IMR-90 (cell line): ENCODE measurements around the gene MYO3B. TPM values are rescaled to one million over a fixed set of nuclear protein-coding genes. Genes with fewer than 3 reads are reported as not detected.

ENCODE experiments used
- ATAC-seq: fragments of 200-7000 bp; cut with Tn5 transposase; 2 replicates; pipeline ENCODE4 v1.9.1; 2020; ENCODE audit warnings: low read depth, mild to moderate bottlenecking, moderate library complexity
- BruUV-seq: library from RNA; stranded (reverse); fragments of 400-500 nt; replicated peaks from 2 replicates; lab custom pipeline; 2021; lab: Mats Ljungman, UMichigan
- CTCF ChIA-PET: fragments of 300-600 bp; formaldehyde crosslinking; extraction: SDS; loops from one replicate; lab custom pipeline; 2021; ENCODE audit warnings: antibody characterized with exemption; lab: Yijun Ruan, JAX
- POLR2A ChIA-PET: fragments of 300-600 bp; sonication (Branson Sonifier 250); formaldehyde crosslinking; loops from one replicate; lab custom pipeline; 2022; ENCODE audit warnings: antibody characterized with exemption; ENCODE audit not compliant: unreplicated experiment; lab: Charles Lee
- DNase-seq: peaks from one replicate; pipeline ENCODE4 v3.0.0; 2013
- H2AFZ ChIP-seq: replicated peaks from 2 replicates; pipeline ENCODE3; 2013; ENCODE audit warnings: low read length, mild to moderate bottlenecking; ENCODE audit not compliant: poor library complexity
- H2AK5ac ChIP-seq: 2 replicates; pipeline ENCODE4 v1.6.1; 2013; ENCODE audit warnings: low read depth, low read length, inconsistent platforms
- H2AK9ac ChIP-seq: replicated peaks from 2 replicates; pipeline ENCODE3; 2013; ENCODE audit warnings: mild to moderate bottlenecking, low read depth, low read length, moderate library complexity; ENCODE audit not compliant: poor library complexity
- H2BK120ac ChIP-seq: 2 replicates; pipeline ENCODE4 v1.6.1; 2013; ENCODE audit warnings: low read depth, low read length, inconsistent platforms
- H2BK15ac ChIP-seq: 3 replicates; pipeline ENCODE4 v1.6.1; 2013; ENCODE audit warnings: low read depth, low read length, inconsistent platforms
- H2BK20ac ChIP-seq: 2 replicates; pipeline ENCODE4 v1.6.1; 2013; ENCODE audit warnings: low read depth, mild to moderate bottlenecking, inconsistent platforms, low read length, moderate library complexity
- H2BK5ac ChIP-seq: 2 replicates; pipeline ENCODE4 v1.6.1; 2013; ENCODE audit warnings: mild to moderate bottlenecking, low read depth, low read length, inconsistent platforms; ENCODE audit not compliant: poor library complexity, severe bottlenecking
- H3K14ac ChIP-seq: replicated peaks from 2 replicates; pipeline ENCODE4 v1.6.1; 2013; ENCODE audit warnings: low read depth, low read length, inconsistent platforms
- H3K18ac ChIP-seq: 2 replicates; pipeline ENCODE4 v1.6.1; 2013; ENCODE audit warnings: low read depth, low read length, control low read depth
- H3K23ac ChIP-seq: 2 replicates; pipeline ENCODE4 v1.6.1; 2013; ENCODE audit warnings: low read depth, low read length, inconsistent platforms
- H3K27ac ChIP-seq: 2 replicates; pipeline ENCODE4 v1.5.1; 2013; ENCODE audit warnings: mild to moderate bottlenecking, control low read depth, low read length; ENCODE audit not compliant: insufficient read depth
- H3K27me3 ChIP-seq: 2 replicates; pipeline ENCODE4 v1.6.1; 2013; ENCODE audit warnings: low read length; ENCODE audit not compliant: control insufficient read depth, insufficient read depth
- H3K36me3 ChIP-seq: 2 replicates; pipeline ENCODE4 v1.6.1; 2013; ENCODE audit warnings: low read length, mixed read lengths; ENCODE audit not compliant: control insufficient read depth, insufficient read depth
- H3K4ac ChIP-seq: 2 replicates; pipeline ENCODE4 v1.6.1; 2013; ENCODE audit warnings: low read depth, low read length, inconsistent platforms
- H3K4me1 ChIP-seq: 2 replicates; pipeline ENCODE4 v1.6.1; 2013; ENCODE audit warnings: low read length, mixed read lengths; ENCODE audit not compliant: control insufficient read depth, insufficient read depth
- H3K4me2 ChIP-seq: 2 replicates; pipeline ENCODE4 v1.6.1; 2013; ENCODE audit warnings: low read depth, mild to moderate bottlenecking, control low read depth, low read length, moderate library complexity
- H3K4me3 ChIP-seq: 2 replicates; pipeline ENCODE4 v1.5.1; 2013; ENCODE audit warnings: low read depth, mild to moderate bottlenecking, control low read depth, low read length, moderate library complexity; ENCODE audit not compliant: insufficient read depth
- H3K56ac ChIP-seq: 2 replicates; pipeline ENCODE4 v1.6.1; 2013; ENCODE audit warnings: low read length, inconsistent platforms; ENCODE audit not compliant: insufficient read depth; ENCODE audit errors: extremely low read depth
- H3K79me1 ChIP-seq, 2 experiments: 2 replicates each; pipeline ENCODE4 v1.6.1; 2013; ENCODE audit warnings: low read length in 2 of 2, inconsistent platforms in 1 of 2, low read depth in 1 of 2
- H3K9ac ChIP-seq: 2 replicates; pipeline ENCODE4 v1.6.1; 2013; ENCODE audit warnings: low read depth, low read length, control low read depth
- H3K9me1 ChIP-seq: 2 replicates; pipeline ENCODE4 v1.6.1; 2013; ENCODE audit warnings: low read length, inconsistent platforms; ENCODE audit not compliant: insufficient read depth
- H3K9me3 ChIP-seq: 2 replicates; pipeline ENCODE4 v1.6.1; 2013; ENCODE audit warnings: low read length; ENCODE audit not compliant: control insufficient read depth, insufficient read depth
- H4K20me1 ChIP-seq: 2 replicates; pipeline ENCODE4 v1.6.1; 2013; ENCODE audit warnings: low read length, inconsistent platforms; ENCODE audit not compliant: insufficient read depth
- H4K5ac ChIP-seq: 2 replicates; pipeline ENCODE4 v1.6.1; 2013; ENCODE audit warnings: mild to moderate bottlenecking, low read depth, low read length, control low read depth
- H4K8ac ChIP-seq, 2 experiments: 2 replicates each; pipeline ENCODE4 v1.6.1; 2013; ENCODE audit warnings: low read depth in 2 of 2, low read length in 2 of 2, control low read depth in 1 of 2, inconsistent platforms in 1 of 2
- H4K91ac ChIP-seq: 2 replicates; pipeline ENCODE4 v1.6.1; 2013; ENCODE audit warnings: low read depth, low read length, inconsistent platforms; ENCODE audit not compliant: insufficient read depth
- BHLHE40 ChIP-seq: fragments of 150-350 bp; IDR thresholded peaks from 2 replicates; pipeline ENCODE4 v1.6.1; 2016; ENCODE audit warnings: mild to moderate bottlenecking, low read depth, low read length
- CEBPB ChIP-seq: IDR thresholded peaks from 2 replicates; pipeline ENCODE4 v1.6.1; 2012; ENCODE audit warnings: low read depth, low read length, improper control_type of control experiment
- CTCF ChIP-seq: conservative IDR thresholded peaks from 2 replicates; pipeline ENCODE4 v1.5.1; 2012; ENCODE audit warnings: mild to moderate bottlenecking, low read depth, low read length, improper control_type of control experiment
- FOS ChIP-seq: fragments of 150-350 bp; IDR thresholded peaks from 2 replicates; pipeline ENCODE4 v1.6.1; 2016; ENCODE audit warnings: low read depth, low read length
- MXI1 ChIP-seq: IDR thresholded peaks from 2 replicates; pipeline ENCODE4 v1.6.1; 2012; ENCODE audit warnings: low read depth, mild to moderate bottlenecking, low read length, moderate library complexity, borderline replicate concordance
- NFE2L2 ChIP-seq: fragments of 150-350 bp; IDR thresholded peaks from 2 replicates; pipeline ENCODE4 v1.6.1; 2016; ENCODE audit warnings: low read depth, mild to moderate bottlenecking, low read length
- POLR2A ChIP-seq: IDR thresholded peaks from 2 replicates; pipeline ENCODE4 v1.6.1; 2012; ENCODE audit warnings: mild to moderate bottlenecking, low read depth, low read length
- RAD21 ChIP-seq: IDR thresholded peaks from 2 replicates; pipeline ENCODE4 v1.6.1; 2012; ENCODE audit warnings: low read length, improper control_type of control experiment
- RCOR1 ChIP-seq: IDR thresholded peaks from 2 replicates; pipeline ENCODE4 v1.6.1; 2012; ENCODE audit warnings: mild to moderate bottlenecking, low read length, improper control_type of control experiment; ENCODE audit not compliant: insufficient replicate concordance
- RFX5 ChIP-seq: IDR thresholded peaks from 2 replicates; pipeline ENCODE4 v1.8.0; 2012; ENCODE audit warnings: low read depth, mild to moderate bottlenecking, low read length, moderate library complexity
- USF2 ChIP-seq: fragments of 150-350 bp; IDR thresholded peaks from 2 replicates; pipeline ENCODE4 v1.6.1; 2017; ENCODE audit warnings: mild to moderate bottlenecking, antibody characterized with exemption, low read length, low read depth
- WGBS, 2 experiments: methylation state at CpG; one replicate each; pipeline versions ENCODE4 v1.1.5 to v1.1.7; 2013; ENCODE audit warnings: missing lambda C conversion rate in 2 of 2; ENCODE audit not compliant: insufficient read length in 1 of 2; ENCODE audit errors: extremely low coverage in 2 of 2; 5-methylcytosine and 5-hydroxymethylcytosine counted together
- dilution Hi-C: fragments of 300-500 bp; cut with HindIII; formaldehyde crosslinking; loops from one replicate; pipeline ENCODE4 v1.14.3; 2018; ENCODE audit warnings: low sequenced_read_pairs; ENCODE audit not compliant: unreplicated experiment
- in situ Hi-C: fragments of 300-500 bp; cut with MboI; formaldehyde crosslinking; loops from 3 replicates; pipeline ENCODE4 v1.14.3; 2019; ENCODE audit warnings: low sequenced_read_pairs, inconsistent platforms, mixed read lengths
- intact Hi-C: fragments of 100-400 bp; cut with micrococcal nuclease; formaldehyde crosslinking; loops from 2 replicates; pipeline ENCODE4 v1.10.0; 2022
- polyA plus RNA-seq, 3 experiments: library from polyadenylated mRNA; depleted of rRNA; stranded (reverse); fragments of >200 nt; gene quantifications; 2 replicates each; pipeline ENCODE4 v1.2.3, GENCODE V29; 2012; ENCODE audit warnings: low replicate concordance in 1 of 3
- total RNA-seq: library from RNA; depleted of rRNA; stranded (reverse); fragments of >200 nt; gene quantifications from 2 replicates; pipeline ENCODE4 v1.2.3, GENCODE V29; 2012

MYO3B gene
- total and polyA plus RNA-seq, 2 of the 4 experiments (the other 2 are of a cell fraction): 0.02 TPM; not detected in 1

GRCh38 chr2:170680172-170680941 lies 502.4 kb downstream of the MYO3B start:
- H3K27me3 ChIP-seq: no peaks in the 10 kb centered on the region
- H3K4me1 ChIP-seq: no peaks in the 10 kb centered on the region
- no peak overlapping the region for H3K56ac ChIP-seq
- no peak overlapping the region for H2AFZ ChIP-seq
- intact Hi-C loops: no loop called here
- H3K79me1 ChIP-seq: no peaks in the 10 kb centered on the region
- no peaks in the 10 kb centered on the region for H3K9me3 ChIP-seq
- no peak overlapping the region for H3K4me3 ChIP-seq
- no peak for DNase-seq
- H3K9ac ChIP-seq: no peak overlapping the region
- H4K8ac ChIP-seq: no peak overlapping the region
- H2BK5ac ChIP-seq: no peak overlapping the region
- H3K14ac ChIP-seq: no peak overlapping the region
- no peak overlapping the region for H2BK20ac ChIP-seq
- dilution Hi-C loops: no loop called here
- WGBS, 2 experiments: no CpG with 5 or more reads among the region's 2 CpGs
- H2BK15ac ChIP-seq: no peak overlapping the region
- H4K5ac ChIP-seq: no peak overlapping the region
- H4K91ac ChIP-seq: no peak overlapping the region
- no peak overlapping the region for H2AK5ac ChIP-seq
- BruUV-seq: no TSS peak
- H2AK9ac ChIP-seq: no peak overlapping the region
- no peaks in the 10 kb centered on the region for H3K36me3 ChIP-seq
- CTCF ChIA-PET: interaction anchor here (0.6 kb wide), 1 partner anchor 1271 kb away, joined by 3 read pairs; no protein-coding TSS in a partner anchor
- H3K4ac ChIP-seq: no peak overlapping the region
- ATAC-seq: no peak
- in situ Hi-C loops: no loop called here
- POLR2A ChIA-PET: no interaction called here
- H3K18ac ChIP-seq: no peak overlapping the region
- H3K4me2 ChIP-seq: no peak overlapping the region
- no peak overlapping the region for H3K27ac ChIP-seq
- H4K20me1 ChIP-seq: no peaks in the 10 kb centered on the region
- no peak overlapping the region for H3K23ac ChIP-seq
- no peaks in the 10 kb centered on the region for H3K9me1 ChIP-seq
- no peak overlapping the region for H2BK120ac ChIP-seq
- no peak for TF ChIP-seq MXI1
- TF ChIP-seq FOS: no peak
- TF ChIP-seq POLR2A: no peak
- TF ChIP-seq USF2: no peak
- TF ChIP-seq RAD21: no peak
- TF ChIP-seq RFX5: no peak
- no peak for TF ChIP-seq NFE2L2
- no peak for TF ChIP-seq CEBPB
- TF ChIP-seq RCOR1: no peak
- no peak for TF ChIP-seq BHLHE40
- no peak for TF ChIP-seq CTCF
